ENCODE results near the gene ESCO1.

- no peak for TF ChIP-seq CTCF (optimal IDR thresholded peaks at IDR 0.05 in 1 of 3, IDR thresholded peaks at IDR 0.05 in 1 of 3, conservative IDR thresholded peaks at IDR 0.05 in 1 of 3; ENCODE audit: extremely low read depth in 1 of 3, insufficient read depth in 2 of 3, low read length in 3 of 3)
- TF ChIP-seq EZH2 (IDR thresholded peaks at IDR 0.05; ENCODE audit: low read length) = no peak
Observed at GRCh38 chr18:21559195-21559594, 41.3 kb downstream of the ESCO1 start.
